Right lobe of liver (tissue), 6 donors: ENCODE results near the gene DDX24. TPM values are rescaled to one million over a fixed set of nuclear protein-coding genes. Genes with fewer than 3 reads are reported as not detected.

Source experiments
- ATAC-seq, 4 donors: fragments of 200-7000 bp; cut with Tn5 transposase; one replicate each; pipeline ENCODE4 v1.9.1; 2020; ENCODE audit warnings: mild to moderate bottlenecking in 4 of 4, moderate library complexity in 4 of 4
- DNase-seq, 3 donors: peaks; one replicate each; pipeline ENCODE4 v3.0.0-alpha.2; 2020
- H3K27ac ChIP-seq, 3 donors: fragments of 200-600 bp; one replicate each; pipeline ENCODE4 v1.8.0; 2022
- H3K27me3 ChIP-seq, 2 donors: fragments of 200-600 bp; one replicate each; pipeline ENCODE4 v1.8.0; 2022
- H3K36me3 ChIP-seq, 4 donors: fragments of 200-600 bp; sonication (generic) in 1 of 4; one replicate each; pipeline versions ENCODE4 v1.5.1 to v1.8.0; 2017 to 2022; ENCODE audit warnings: control low read depth in 1 of 4
- H3K4me1 ChIP-seq, 4 donors: fragments of 200-600 bp; sonication (generic) in 1 of 4; one replicate each; pipeline versions ENCODE4 v1.5.1 to v1.8.0; 2017 to 2022; ENCODE audit warnings: control low read depth in 1 of 4
- H3K4me3 ChIP-seq, 3 donors: fragments of 200-600 bp; one replicate each; pipeline ENCODE4 v1.8.0; 2022
- H3K9me3 ChIP-seq, 4 donors: fragments of 200-600 bp; sonication (generic) in 1 of 4; one replicate each; pipeline versions ENCODE4 v1.5.1 to v1.8.0; 2017 to 2022; ENCODE audit warnings: control low read depth in 1 of 4
- POLR2A ChIP-seq: fragments of 450-650 bp; IDR thresholded peaks from one replicate; pipeline ENCODE4 v1.6.1; 2017; ENCODE audit warnings: antibody characterized with exemption, mild to moderate bottlenecking
- WGBS: methylation state at CpG from one replicate; pipeline ENCODE4 v1.1.6; 2018; ENCODE audit warnings: low coverage, low lambda C conversion rate; ENCODE audit not compliant: insufficient coverage; ENCODE audit errors: missing lambda C conversion rate; 5-methylcytosine and 5-hydroxymethylcytosine counted together
- intact Hi-C, 2 donors: fragments of 100-400 bp; cut with DNase I; formaldehyde crosslinking; loops; one replicate each; pipeline versions ENCODE4 v1.11.2 to v1.14.1; 2022
- total RNA-seq, 6 experiments: library from RNA; depleted of rRNA in 2 of 6; stranded (reverse); fragments of >200 nt in 2 of 6; fragmentation: NEBNext Ultra II Directional in 3 of 6; extraction: Animal tissue kit (Norgen Biotek cat#: 25700) in 3 of 6; gene quantifications; one replicate each; pipeline versions ENCODE4 v1.1.0 to v1.2.4, GENCODE V29; 2016 to 2023
- TF ChIP-seq, protein P1 (sequence below), 4 donors: fragments of 200-600 bp in 3 of 4; fragments of 450-650 bp in 1 of 4; IDR thresholded peaks; one replicate each; pipeline versions ENCODE4 v1.5.1 to v1.8.0; 2016 to 2022; ENCODE audit warnings: antibody characterized with exemption in 4 of 4, mild to moderate bottlenecking in 2 of 4
- donor health status: DM: no; HTN: yes; CAD: no.
- donor health status: DM: no; HTN: no; CAD: no.
- donor health status: DM: no; HTN: no; CAD: no.
- donor health status: DM: no; HTN: yes; CAD: no.
- donor health status: DM: no; HTN: yes; CAD: no.

Gene DDX24
- total RNA-seq, 6 experiments from 2014 or later = 47.8 to 74.0 (median 63.6) TPM

DNA sequence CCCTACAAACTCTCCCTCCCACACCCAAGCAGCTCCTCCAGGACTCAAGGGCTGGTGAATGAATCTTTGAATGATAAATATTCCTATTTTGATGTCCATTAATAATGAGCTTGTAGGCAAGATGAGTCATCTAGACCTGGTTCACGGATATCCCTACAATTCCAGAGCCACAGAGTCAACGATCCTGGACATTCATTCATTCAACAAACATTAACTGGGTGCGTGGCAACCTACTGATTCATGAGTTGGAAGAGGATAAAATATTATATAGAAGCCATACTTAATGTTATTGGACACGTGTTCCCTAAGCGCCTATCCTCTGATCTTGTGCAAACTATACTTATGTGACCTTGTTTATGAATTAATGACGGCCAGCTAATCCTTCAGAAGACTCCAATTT lies 55.3 kb downstream of the DDX24 start:
- ATAC-seq = no peak

DNA sequence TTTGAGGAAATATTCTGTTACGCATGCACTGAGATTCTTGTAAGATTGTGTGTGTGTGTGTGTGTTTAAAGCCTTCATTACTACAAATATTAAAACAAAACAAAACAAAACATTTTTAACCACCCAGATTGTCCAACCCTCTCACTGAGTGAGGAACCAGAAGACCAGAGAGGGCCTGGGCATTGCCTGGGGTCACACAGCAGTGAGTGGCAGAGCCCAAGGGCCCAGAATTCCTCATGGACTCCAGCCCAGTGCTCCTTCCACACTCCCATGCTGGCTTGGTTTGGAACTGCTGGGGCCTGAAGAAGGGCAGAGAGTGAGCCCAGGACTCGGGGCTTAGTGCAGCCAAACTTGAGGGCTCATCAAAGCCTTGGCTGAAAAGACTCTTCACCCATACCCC lies 56.5 kb downstream of the DDX24 start:
- no peak for ATAC-seq
- Histone ChIP-seq H3K27me3 (no peaks in the 10 kb centered on the region), H3K36me3 (no peaks in the 10 kb centered on the region), H3K9me3 (no peaks in the 10 kb centered on the region), H3K27ac (no peak overlapping the region), H3K4me3 (no peak overlapping the region), H3K4me1 (peaks cover 0 to 13% (median under 1%) of the 10 kb centered on the region in 4 donors)
- intact Hi-C loops = no loop called here
- no peak for TF ChIP-seq POLR2A
- TF ChIP-seq, protein P1, sequence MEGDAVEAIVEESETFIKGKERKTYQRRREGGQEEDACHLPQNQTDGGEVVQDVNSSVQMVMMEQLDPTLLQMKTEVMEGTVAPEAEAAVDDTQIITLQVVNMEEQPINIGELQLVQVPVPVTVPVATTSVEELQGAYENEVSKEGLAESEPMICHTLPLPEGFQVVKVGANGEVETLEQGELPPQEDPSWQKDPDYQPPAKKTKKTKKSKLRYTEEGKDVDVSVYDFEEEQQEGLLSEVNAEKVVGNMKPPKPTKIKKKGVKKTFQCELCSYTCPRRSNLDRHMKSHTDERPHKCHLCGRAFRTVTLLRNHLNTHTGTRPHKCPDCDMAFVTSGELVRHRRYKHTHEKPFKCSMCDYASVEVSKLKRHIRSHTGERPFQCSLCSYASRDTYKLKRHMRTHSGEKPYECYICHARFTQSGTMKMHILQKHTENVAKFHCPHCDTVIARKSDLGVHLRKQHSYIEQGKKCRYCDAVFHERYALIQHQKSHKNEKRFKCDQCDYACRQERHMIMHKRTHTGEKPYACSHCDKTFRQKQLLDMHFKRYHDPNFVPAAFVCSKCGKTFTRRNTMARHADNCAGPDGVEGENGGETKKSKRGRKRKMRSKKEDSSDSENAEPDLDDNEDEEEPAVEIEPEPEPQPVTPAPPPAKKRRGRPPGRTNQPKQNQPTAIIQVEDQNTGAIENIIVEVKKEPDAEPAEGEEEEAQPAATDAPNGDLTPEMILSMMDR (IDR thresholded peaks at IDR 0.05) = no peak
- DNase-seq = no peak
- 100% methylated on average over 1 of the region's 2 CpGs for WGBS

More for the DNA sequence above, 55.3 kb downstream of the DDX24 start:
- Histone ChIP-seq H3K4me1 (peaks cover 0 to 13% (median under 1%) of the 10 kb centered on the region in 4 donors), H3K27me3 (no peaks in the 10 kb centered on the region), H3K27ac (no peak overlapping the region), H3K9me3 (no peaks in the 10 kb centered on the region), H3K36me3 (no peaks in the 10 kb centered on the region), H3K4me3 (no peak overlapping the region)
- TF ChIP-seq POLR2A = no peak
- TF ChIP-seq, protein P1 (IDR thresholded peaks at IDR 0.05) = no peak
- intact Hi-C loops = no loop called here
- 46% methylated on average over 6 of the region's 6 CpGs for WGBS
- no peak for DNase-seq

DNA sequence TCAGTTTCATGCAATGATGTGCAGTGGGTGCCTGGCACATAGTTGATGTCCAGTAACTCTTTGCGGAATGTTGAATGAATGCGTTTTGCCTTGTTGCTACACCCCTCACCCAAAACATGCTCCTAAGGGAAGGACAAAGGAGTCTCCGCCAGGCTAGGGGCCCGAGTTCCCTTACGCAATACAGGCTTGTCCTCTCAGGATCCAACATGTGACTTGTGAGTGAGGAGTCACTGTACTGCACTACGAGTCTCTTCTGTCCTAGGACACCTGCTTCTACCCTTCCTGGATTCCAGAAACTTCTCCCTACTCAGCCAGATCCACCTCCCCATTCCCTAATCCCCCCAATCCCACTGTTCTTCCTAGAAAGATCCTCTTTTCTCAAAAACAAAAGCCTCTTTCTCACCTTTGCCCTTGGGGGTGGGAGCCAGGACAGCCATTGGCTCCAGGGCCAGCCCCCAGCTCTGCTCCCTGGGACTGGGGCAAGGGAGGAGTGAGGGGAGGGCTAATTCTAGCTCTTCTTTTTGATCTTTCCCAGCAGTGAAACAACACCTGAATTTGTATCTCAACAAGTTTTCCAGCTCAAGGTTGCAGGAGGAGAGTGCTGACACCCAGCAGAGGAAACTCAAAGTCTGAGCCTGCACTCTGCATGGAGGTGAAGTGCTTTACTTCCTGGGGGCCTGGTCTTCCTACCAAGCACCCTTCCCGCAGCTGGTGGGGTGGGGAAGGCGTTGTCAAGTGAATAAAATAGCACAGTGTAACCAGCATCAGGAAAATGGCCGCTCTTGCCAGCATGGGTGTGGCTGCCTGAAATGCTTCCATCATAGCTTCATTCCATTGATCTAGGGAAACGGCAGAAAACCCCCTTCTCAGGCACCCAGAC lies 58.2 kb downstream of the DDX24 start:
- WGBS = 54% methylated on average over 5 of the region's 10 CpGs
- intact Hi-C loops = no loop called here
- H3K27ac ChIP-seq = no peak overlapping the region
- ATAC-seq = no peak
- peaks cover 0 to 13% (median under 1%) of the 10 kb centered on the region in 4 donors for H3K4me1 ChIP-seq
- no peak overlapping the region for H3K4me3 ChIP-seq
- TF ChIP-seq POLR2A = no peak
- TF ChIP-seq, protein P1 (IDR thresholded peaks at IDR 0.05) = no peak
- no peaks in the 10 kb centered on the region for H3K9me3 ChIP-seq
- no peak for DNase-seq
- H3K36me3 ChIP-seq = no peaks in the 10 kb centered on the region
- H3K27me3 ChIP-seq = no peaks in the 10 kb centered on the region

DNA sequence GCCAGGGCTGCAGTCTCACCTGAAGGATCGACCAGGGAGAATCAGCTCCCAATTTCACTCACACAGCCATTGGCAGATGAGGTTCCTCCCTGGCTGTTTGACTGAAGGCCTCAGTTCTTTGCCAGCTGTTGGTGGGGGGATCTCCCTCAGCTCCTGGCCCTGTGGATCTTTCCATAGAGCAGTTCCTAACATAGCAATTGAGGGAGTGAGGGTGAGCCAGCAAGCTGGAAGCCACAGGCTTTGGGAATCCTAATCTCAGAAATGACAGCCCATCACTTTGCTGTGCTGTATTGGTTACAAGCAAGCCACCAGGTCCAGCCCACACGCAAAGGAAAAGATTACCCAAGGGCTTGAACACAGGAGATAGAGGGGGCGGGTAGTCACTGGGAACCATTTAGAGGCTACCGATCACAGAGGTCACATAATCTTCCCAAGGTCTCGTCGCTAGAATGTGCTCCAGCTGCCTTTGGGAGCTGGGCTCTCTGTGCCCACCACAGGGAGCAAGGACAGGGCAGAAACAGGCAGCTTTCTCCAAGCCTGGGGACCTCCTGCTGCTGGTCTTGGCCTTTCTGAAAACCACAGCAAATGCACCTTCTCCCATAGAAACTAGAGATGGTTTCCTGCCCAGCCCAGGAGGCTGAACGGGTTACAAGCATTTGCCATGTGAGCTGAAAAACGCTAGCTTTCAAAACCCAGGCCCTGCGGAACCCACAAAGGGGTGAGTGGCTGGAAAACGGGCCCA lies 59.4 kb downstream of the DDX24 start:
- no peak for DNase-seq
- Histone ChIP-seq H3K9me3 (no peaks in the 10 kb centered on the region), H3K36me3 (no peaks in the 10 kb centered on the region), H3K4me3 (no peak overlapping the region), H3K27ac (no peak overlapping the region), H3K27me3 (no peaks in the 10 kb centered on the region), H3K4me1 (peaks cover 0 to 1% (median under 1%) of the 10 kb centered on the region in 4 donors)
- 45% methylated on average over 4 of the region's 10 CpGs for WGBS
- intact Hi-C loops = no loop called here
- TF ChIP-seq, protein P1 (IDR thresholded peaks at IDR 0.05) = no peak
- TF ChIP-seq POLR2A = no peak
- no peak for ATAC-seq
